RWPE2 (cell line): ENCODE results near the gene TSHZ2.
A peak's percentile ranks its signal among the peaks of the same experiment; 100 is the strongest.

Source experiments
- ATAC-seq: fragments of 200-7000 bp; cut with Tn5 transposase; 3 replicates; pipeline ENCODE4 v1.9.1; 2021; ENCODE audit warnings: low read depth
- DNase-seq: peaks from one replicate; pipeline ENCODE4 v3.0.0-alpha.2; 2020; ENCODE audit warnings: low spot score
- H3K27ac ChIP-seq: fragments of 450-650 bp; 2 replicates; pipeline ENCODE4 v1.5.1; 2017; ENCODE audit warnings: mild to moderate bottlenecking; ENCODE audit not compliant: poor library complexity, severe bottlenecking
- H3K27me3 ChIP-seq: fragments of 250-450 bp; sonication (Bioruptor Pico); 2 replicates; pipeline ENCODE4 v1.5.1; 2021; ENCODE audit warnings: mild to moderate bottlenecking, moderate library complexity; ENCODE audit not compliant: insufficient read depth, poor library complexity, severe bottlenecking
- H3K36me3 ChIP-seq: fragments of 250-450 bp; sonication (Bioruptor Pico); 2 replicates; pipeline ENCODE4 v1.5.1; 2020; ENCODE audit warnings: low read depth, mild to moderate bottlenecking, moderate library complexity
- H3K4me1 ChIP-seq: fragments of 250-450 bp; sonication (Bioruptor Pico); 2 replicates; pipeline ENCODE4 v1.5.1; 2021; ENCODE audit warnings: mild to moderate bottlenecking, moderate library complexity; ENCODE audit not compliant: insufficient read depth, poor library complexity, severe bottlenecking
- H3K4me3 ChIP-seq: fragments of 250-450 bp; sonication (Bioruptor Pico); 2 replicates; pipeline ENCODE4 v1.5.1; 2021; ENCODE audit warnings: mild to moderate bottlenecking, moderate library complexity; ENCODE audit not compliant: severe bottlenecking
- H3K9me3 ChIP-seq: fragments of 250-450 bp; sonication (Bioruptor Pico); 2 replicates; pipeline ENCODE4 v1.5.1; 2021; ENCODE audit warnings: mild to moderate bottlenecking, moderate library complexity; ENCODE audit not compliant: severe bottlenecking
- CTCF ChIP-seq: fragments of 450-650 bp; IDR thresholded peaks from one replicate; pipeline ENCODE4 v1.5.1; 2017; ENCODE audit warnings: mild to moderate bottlenecking, moderate library complexity; ENCODE audit not compliant: poor library complexity, severe bottlenecking

The TSHZ2 gene

DNA sequence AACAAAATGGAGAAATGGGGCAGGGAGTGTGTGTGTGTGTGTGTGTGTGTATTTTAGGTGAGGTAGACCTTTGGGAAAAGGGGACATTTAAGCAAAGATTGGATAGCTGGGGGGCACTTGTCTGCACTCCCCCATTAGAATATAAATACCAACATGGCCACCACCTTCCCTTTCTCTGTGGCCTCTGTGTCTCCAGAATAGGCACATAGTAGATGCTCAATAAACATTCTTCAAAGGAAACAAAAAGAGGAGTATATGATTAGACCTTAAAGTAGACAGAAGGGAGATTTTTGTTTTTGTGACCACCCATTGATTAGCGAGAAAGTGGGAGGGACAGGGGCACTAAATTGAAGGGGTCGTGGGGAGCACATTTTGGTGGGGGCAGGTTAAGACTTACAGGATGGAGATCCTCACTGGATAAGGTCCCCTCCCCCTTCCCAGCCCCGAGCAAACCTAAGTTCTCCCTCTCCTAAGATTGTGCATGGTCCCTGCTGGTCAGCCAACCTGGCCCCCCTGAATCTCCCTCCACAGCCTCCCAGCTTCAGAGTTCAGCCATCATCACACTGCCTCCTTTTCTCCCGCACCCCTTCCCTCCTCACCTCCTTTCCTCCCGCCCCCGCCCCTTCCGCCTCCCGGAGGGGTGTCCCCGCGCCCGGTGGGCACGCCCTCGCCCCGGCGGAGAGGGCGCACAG is 514 bp upstream of the TSHZ2 start:
- H3K27ac ChIP-seq, result no peak overlapping the region
- TF ChIP-seq CTCF, result no peak
- H3K9me3 ChIP-seq, result no peaks in the 10 kb centered on the region
- ATAC-seq, result no peak; the same call in 2 of the 3 replicates
- H3K27me3 ChIP-seq, result no peaks in the 10 kb centered on the region
- H3K36me3 ChIP-seq, result no peaks in the 10 kb centered on the region
- peak overlapping the region; percentile 42 for H3K4me3 ChIP-seq
- H3K4me1 ChIP-seq, result peaks cover 25% of the 10 kb centered on the region
- no peak for DNase-seq

DNA sequence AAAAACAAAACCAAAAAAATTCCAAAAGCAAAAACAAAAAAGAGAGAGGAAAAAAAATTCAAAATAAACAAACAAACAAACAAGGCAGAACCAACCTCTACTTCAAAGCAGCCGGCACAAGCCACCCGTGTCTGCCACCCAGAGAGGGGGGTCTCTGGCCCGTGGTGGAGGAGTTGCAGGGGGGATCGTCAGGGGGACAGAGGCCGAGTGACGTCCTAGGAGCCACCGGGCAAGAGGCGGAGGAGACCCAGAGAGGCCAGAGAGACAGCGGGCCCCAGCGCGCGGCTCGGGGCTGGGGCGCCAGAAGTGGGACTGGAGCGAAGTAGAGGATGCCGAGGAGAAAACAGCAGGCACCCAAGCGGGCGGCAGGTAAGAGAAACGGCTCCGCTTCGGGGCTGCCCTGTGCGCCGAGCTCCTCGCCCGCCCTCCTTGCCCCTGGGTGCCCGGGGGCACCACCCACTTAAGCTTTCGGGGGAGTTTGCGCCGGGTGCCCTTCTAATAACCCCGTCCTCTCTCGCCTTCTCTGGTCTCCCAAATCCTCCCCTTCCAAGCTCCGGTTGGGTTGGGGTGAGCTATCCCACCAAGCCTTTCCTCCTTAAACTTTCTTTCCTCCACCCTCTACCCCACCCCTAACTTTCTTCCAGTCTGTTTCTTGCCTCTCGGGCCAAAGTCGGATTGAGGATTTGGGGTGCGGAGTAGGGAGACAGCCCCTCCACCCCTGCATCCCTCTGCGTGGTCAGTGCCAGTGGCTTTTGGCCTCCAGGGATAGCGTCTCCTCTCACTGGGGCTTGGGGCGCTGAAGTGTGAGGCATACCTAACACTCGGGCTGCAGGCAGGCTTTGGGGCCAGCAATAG is 1.0 kb downstream of the TSHZ2 start:
- no peak for TF ChIP-seq CTCF
- DNase-seq (peak; percentile 78), ATAC-seq (peak; percentile 69)
- Histone ChIP-seq H3K27ac (no peak overlapping the region), H3K4me3 (peak overlapping the region; percentile 42), H3K27me3 (no peaks in the 10 kb centered on the region), H3K36me3 (no peaks in the 10 kb centered on the region), H3K9me3 (no peaks in the 10 kb centered on the region), H3K4me1 (peaks cover 25% of the 10 kb centered on the region)

DNA sequence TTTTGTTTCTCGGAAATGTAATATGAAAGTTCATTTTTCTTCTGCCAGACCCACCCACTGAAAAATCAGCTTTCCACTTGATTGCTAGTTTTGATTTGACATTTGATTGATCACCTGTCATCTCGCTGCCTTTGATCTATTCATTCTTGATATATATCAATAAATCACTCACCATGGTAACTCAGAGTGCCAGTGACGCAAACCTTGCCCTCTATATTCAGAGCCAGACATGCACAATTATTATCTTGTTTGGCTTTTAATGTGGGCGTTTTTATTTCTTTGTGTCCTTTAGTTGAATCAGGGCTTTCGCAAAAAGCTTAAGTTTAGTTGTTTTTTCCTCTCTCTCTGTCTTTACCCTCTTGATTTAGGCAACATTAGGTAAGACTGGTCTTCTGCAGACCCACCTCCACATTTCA is 2.0 kb downstream of the TSHZ2 start:
- TF ChIP-seq CTCF, result no peak
- DNase-seq (no peak), ATAC-seq (no peak)
- Histone ChIP-seq H3K36me3 (no peaks in the 10 kb centered on the region), H3K4me1 (peaks cover 35% of the 10 kb centered on the region), H3K27ac (no peak overlapping the region), H3K27me3 (no peaks in the 10 kb centered on the region), H3K9me3 (no peaks in the 10 kb centered on the region), H3K4me3 (no peak overlapping the region)

GRCh38 chr20:52975029-52975732 is 3.0 kb downstream of the TSHZ2 start:
- no peaks in the 10 kb centered on the region for H3K36me3 ChIP-seq
- H3K4me1 ChIP-seq, result peaks cover 36% of the 10 kb centered on the region
- no peak overlapping the region for H3K4me3 ChIP-seq
- DNase-seq, result no peak
- H3K27me3 ChIP-seq, result no peaks in the 10 kb centered on the region
- no peaks in the 10 kb centered on the region for H3K9me3 ChIP-seq
- no peak for ATAC-seq
- H3K27ac ChIP-seq, result no peak overlapping the region
- no peak for TF ChIP-seq CTCF
